MG63 (cell line): ENCODE results near the gene SNRK. TPM values are rescaled to one million over a fixed set of nuclear protein-coding genes. Genes with fewer than 3 reads are reported as not detected.

Source experiments
- DNase-seq: peaks from one replicate; pipeline ENCODE4 v3.0.0-alpha.2; 2020
- H3K27me3 ChIP-seq: fragments of 250-450 bp; sonication (Bioruptor Pico); 2 replicates; pipeline ENCODE4 v1.5.1; 2020; ENCODE audit warnings: mild to moderate bottlenecking, moderate library complexity
- H3K36me3 ChIP-seq: fragments of 250-450 bp; sonication (Bioruptor Pico); 2 replicates; pipeline ENCODE4 v1.5.1; 2020; ENCODE audit warnings: mild to moderate bottlenecking, moderate library complexity
- H3K4me3 ChIP-seq: fragments of 250-450 bp; sonication (Bioruptor Pico); 2 replicates; pipeline ENCODE4 v1.5.1; 2020; ENCODE audit warnings: mild to moderate bottlenecking, moderate library complexity
- H3K9me3 ChIP-seq: fragments of 250-450 bp; sonication (Bioruptor Pico); 2 replicates; pipeline ENCODE4 v1.5.1; 2020; ENCODE audit warnings: mild to moderate bottlenecking, moderate library complexity
- total RNA-seq: library from RNA; depleted of rRNA; stranded (reverse); fragments of >200 nt; shearing (Covaris generic); gene quantifications from 2 replicates; pipeline ENCODE4 v1.2.3, GENCODE V29; 2014; ENCODE audit warnings: low replicate concordance

SNRK gene
- total RNA-seq, 1 experiment from 2014 or later = 6.6 TPM

- no peak for DNase-seq
- Histone ChIP-seq H3K27me3 (no peaks in the 10 kb centered on the region), H3K36me3 (no peaks in the 10 kb centered on the region), H3K9me3 (no peaks in the 10 kb centered on the region), H3K4me3 (no peak overlapping the region)
Measured at GRCh38 chr3:43259626-43260025, 26.7 kb upstream of the SNRK start.

DNA sequence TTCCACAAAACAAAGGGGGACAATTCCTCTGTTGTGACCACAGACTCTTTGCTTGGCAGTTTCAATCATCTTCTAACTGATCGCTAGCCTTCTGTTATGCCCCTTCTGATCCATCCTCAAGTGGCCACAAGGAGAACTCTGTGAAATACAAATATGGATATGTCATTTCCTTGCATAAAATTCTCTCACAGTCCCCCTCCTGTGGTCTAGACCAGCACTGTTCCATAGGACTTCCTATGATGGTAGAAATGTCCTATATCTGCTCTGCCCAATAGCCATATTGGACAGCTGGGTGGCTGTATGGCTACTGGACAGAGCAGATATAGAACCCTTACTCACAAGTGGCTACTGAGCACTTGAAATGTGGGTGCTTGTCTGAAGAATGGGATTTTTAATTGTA is 25.9 kb upstream of the SNRK start:
- Histone ChIP-seq H3K9me3 (no peaks in the 10 kb centered on the region), H3K36me3 (no peaks in the 10 kb centered on the region), H3K27me3 (no peaks in the 10 kb centered on the region), H3K4me3 (no peak overlapping the region)
- DNase-seq = no peak

DNA sequence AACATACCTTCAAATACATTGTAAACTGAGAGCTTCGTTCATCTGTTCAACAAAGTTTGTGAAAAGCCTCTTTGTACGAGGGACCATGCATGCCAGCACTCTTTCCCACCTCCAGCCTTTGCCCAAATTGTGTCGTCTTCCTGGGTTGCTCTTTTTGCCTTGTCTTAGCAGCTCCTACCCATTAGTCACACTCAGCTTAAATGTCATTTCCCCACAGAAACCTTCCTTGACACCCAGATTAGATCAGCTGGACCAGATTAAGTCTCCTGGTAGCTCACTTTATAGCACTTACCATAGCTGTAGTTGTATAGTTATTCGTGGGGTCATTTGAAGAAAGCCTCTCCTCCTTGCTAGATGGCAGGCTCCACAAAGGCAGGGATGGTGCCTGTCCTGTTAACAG is 24.1 kb upstream of the SNRK start:
- Histone ChIP-seq H3K9me3 (no peaks in the 10 kb centered on the region), H3K4me3 (no peak overlapping the region), H3K36me3 (no peaks in the 10 kb centered on the region), H3K27me3 (no peaks in the 10 kb centered on the region)
- DNase-seq = no peak

GRCh38 chr3:43266451-43266850 is 19.9 kb upstream of the SNRK start:
- H3K9me3 ChIP-seq = no peaks in the 10 kb centered on the region
- H3K36me3 ChIP-seq = no peaks in the 10 kb centered on the region

GRCh38 chr3:43266995-43267394 is 19.3 kb upstream of the SNRK start:
- DNase-seq = no peak
- Histone ChIP-seq H3K4me3 (no peak overlapping the region), H3K27me3 (no peaks in the 10 kb centered on the region), H3K36me3 (no peaks in the 10 kb centered on the region), H3K9me3 (no peaks in the 10 kb centered on the region)

More at GRCh38 chr3:43266451-43266850, 19.9 kb upstream of the SNRK start:
- no peak for DNase-seq
- Histone ChIP-seq H3K27me3 (no peaks in the 10 kb centered on the region), H3K4me3 (no peak overlapping the region)

DNA sequence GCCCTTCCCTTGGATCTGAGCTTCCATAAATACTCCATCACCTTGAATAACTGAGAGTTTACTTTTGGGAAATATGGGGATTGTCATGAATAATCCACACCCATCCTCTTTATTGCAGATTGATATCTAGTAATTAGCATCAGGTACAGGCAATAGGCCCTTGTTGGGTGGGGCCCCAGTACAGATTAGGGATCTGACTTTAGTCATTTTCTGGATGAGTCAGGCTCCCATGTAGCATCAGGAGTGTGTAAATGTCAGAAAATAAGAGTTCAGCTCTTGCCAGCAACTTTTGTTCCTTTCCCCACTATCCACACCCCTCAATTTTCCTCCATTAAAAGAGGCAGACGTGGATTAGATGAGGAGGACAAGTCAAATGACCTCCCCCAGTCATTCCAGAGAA is 17.7 kb upstream of the SNRK start:
- Histone ChIP-seq H3K36me3 (no peaks in the 10 kb centered on the region), H3K4me3 (no peak overlapping the region), H3K9me3 (no peaks in the 10 kb centered on the region), H3K27me3 (no peaks in the 10 kb centered on the region)
- no peak for DNase-seq

- H3K4me3 ChIP-seq = no peak overlapping the region
- no peaks in the 10 kb centered on the region for H3K27me3 ChIP-seq
- DNase-seq = no peak
- no peaks in the 10 kb centered on the region for H3K36me3 ChIP-seq
- no peaks in the 10 kb centered on the region for H3K9me3 ChIP-seq
Measured at GRCh38 chr3:43270078-43270477, 16.3 kb upstream of the SNRK start.

GRCh38 chr3:43273416-43273815 is 12.9 kb upstream of the SNRK start:
- Histone ChIP-seq H3K9me3 (no peaks in the 10 kb centered on the region), H3K4me3 (no peak overlapping the region), H3K36me3 (no peaks in the 10 kb centered on the region), H3K27me3 (no peaks in the 10 kb centered on the region)
- no peak for DNase-seq

DNA sequence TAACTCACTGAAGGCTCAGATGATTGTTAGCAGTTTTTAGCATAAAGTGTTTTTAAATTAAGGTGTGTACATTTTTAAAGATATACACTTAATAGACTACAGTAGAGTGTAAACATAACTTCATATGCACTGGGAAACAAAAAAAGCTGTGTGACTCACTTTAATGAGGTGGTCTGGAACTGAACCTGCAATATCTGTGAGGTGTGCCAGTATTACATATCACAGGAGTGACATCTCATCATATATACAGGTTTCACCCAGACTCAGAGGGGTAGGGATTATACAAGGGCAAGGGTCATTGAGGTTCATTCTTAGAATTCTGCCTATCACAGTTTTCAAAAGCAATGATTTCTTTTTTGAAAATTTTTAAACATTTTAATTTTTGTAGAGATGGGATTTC is 7.3 kb upstream of the SNRK start:
- Histone ChIP-seq H3K9me3 (no peaks in the 10 kb centered on the region), H3K27me3 (no peaks in the 10 kb centered on the region), H3K36me3 (no peaks in the 10 kb centered on the region), H3K4me3 (no peak overlapping the region)
- DNase-seq = no peak

GRCh38 chr3:43279532-43279931 is 6.8 kb upstream of the SNRK start:
- no peaks in the 10 kb centered on the region for H3K27me3 ChIP-seq

GRCh38 chr3:43281020-43281419 is 5.3 kb upstream of the SNRK start:
- no peak overlapping the region for H3K4me3 ChIP-seq
- H3K9me3 ChIP-seq = no peaks in the 10 kb centered on the region
- no peaks in the 10 kb centered on the region for H3K36me3 ChIP-seq
- no peak for DNase-seq
- no peaks in the 10 kb centered on the region for H3K27me3 ChIP-seq

More at GRCh38 chr3:43279532-43279931, 6.8 kb upstream of the SNRK start:
- H3K4me3 ChIP-seq = no peak overlapping the region
- H3K9me3 ChIP-seq = no peaks in the 10 kb centered on the region
- DNase-seq = no peak
- H3K36me3 ChIP-seq = no peaks in the 10 kb centered on the region

- Histone ChIP-seq H3K36me3 (no peaks in the 10 kb centered on the region), H3K27me3 (no peaks in the 10 kb centered on the region)
Measured at GRCh38 chr3:43284171-43284570, 2.2 kb upstream of the SNRK start.

DNA sequence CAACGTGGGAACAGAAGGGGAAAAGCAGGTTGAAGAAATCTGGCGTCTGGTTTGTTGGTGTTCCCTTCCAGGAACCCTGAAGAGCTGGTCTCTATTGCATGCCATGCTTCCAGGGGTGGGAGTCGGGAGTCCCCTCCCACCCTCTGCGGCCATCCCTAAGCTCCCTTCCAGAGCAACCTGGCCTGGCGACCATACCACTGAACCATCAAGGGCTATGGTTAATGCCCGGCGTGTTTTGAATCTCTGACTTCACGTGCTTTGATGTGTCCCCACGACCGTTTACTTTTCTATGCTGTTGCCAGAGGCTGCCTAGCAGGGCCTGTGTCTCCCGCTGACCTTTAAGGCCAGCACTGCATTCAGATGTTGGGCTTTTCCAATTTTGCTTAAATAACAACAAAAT is 696 bp upstream of the SNRK start:
- Histone ChIP-seq H3K36me3 (no peaks in the 10 kb centered on the region), H3K9me3 (no peaks in the 10 kb centered on the region), H3K27me3 (no peaks in the 10 kb centered on the region), H3K4me3 (peak overlapping the region; percentile 58)
- no peak for DNase-seq

More at GRCh38 chr3:43284171-43284570, 2.2 kb upstream of the SNRK start:
- Histone ChIP-seq H3K4me3 (no peak overlapping the region), H3K9me3 (no peaks in the 10 kb centered on the region)
- DNase-seq = no peak

DNA sequence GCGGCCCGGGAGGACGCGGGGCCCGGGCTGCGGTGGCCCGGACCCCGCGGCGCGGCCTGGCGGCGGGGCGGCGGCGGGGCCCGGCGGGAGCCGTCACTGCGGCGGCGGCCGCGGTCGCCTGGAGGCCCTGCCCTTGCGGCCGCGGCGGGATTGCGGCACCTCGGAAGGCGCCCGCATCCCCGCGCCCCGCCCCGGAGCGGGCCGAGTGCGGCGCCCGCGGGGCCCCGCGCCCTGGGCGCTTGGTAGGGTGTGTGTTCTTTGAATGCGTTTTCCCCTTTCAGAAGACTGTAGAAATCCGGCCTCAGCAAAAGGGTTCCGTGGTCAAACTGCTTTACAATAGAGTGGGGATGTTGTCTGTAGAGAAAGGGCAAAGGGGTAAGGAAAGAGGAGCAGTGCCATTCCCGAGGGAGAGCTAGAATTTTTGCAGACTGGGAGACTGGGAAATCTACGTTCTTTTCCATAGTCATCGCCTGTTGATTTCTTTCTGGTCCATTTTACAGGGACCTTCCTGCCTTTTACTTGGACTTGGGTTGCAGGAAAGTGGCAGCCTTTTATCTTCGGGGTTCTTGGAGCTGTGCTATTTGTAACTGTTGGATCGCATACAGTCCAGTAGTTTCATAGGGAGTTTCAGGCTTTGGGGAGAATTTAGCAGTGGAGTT is 630 bp downstream of the SNRK start:
- DNase-seq = peak; percentile 30
- H3K9me3 ChIP-seq = no peaks in the 10 kb centered on the region
- no peaks in the 10 kb centered on the region for H3K36me3 ChIP-seq
- H3K4me3 ChIP-seq = peak overlapping the region; percentile 57
- no peaks in the 10 kb centered on the region for H3K27me3 ChIP-seq

- H3K27me3 ChIP-seq = no peaks in the 10 kb centered on the region
- no peak for DNase-seq
Measured at GRCh38 chr3:43287500-43287873, 1.1 kb downstream of the SNRK start.

GRCh38 chr3:43288366-43288765 is 2.0 kb downstream of the SNRK start:
- H3K4me3 ChIP-seq = peak overlapping the region; percentile 57
- no peak for DNase-seq
- no peaks in the 10 kb centered on the region for H3K9me3 ChIP-seq
- no peaks in the 10 kb centered on the region for H3K27me3 ChIP-seq
- H3K36me3 ChIP-seq = no peaks in the 10 kb centered on the region

More at GRCh38 chr3:43287500-43287873, 1.1 kb downstream of the SNRK start:
- Histone ChIP-seq H3K9me3 (no peaks in the 10 kb centered on the region), H3K4me3 (peak overlapping the region; percentile 57), H3K36me3 (no peaks in the 10 kb centered on the region)

DNA sequence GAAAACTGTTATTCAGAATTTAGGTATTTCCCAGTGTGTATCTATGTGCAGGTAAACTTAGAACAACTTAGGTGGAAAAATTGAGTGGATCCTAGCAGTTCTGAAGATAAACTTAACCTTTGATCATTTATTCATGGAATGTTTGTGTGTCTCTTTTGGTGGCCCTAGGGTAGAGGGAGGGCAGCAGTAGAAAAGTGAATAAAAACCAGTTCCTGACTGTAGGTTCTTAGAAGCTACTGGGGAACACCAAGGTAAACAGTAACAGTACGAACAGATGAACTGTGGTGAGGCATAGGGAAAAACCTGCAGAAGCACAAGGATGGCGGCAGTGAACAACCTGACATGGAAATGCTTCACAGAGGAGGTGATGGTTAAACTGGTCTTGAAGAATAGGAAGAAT is 2.5 kb downstream of the SNRK start:
- Histone ChIP-seq H3K27me3 (no peaks in the 10 kb centered on the region), H3K9me3 (no peaks in the 10 kb centered on the region), H3K4me3 (peak overlapping the region; percentile 57), H3K36me3 (no peaks in the 10 kb centered on the region)
- no peak for DNase-seq

- Histone ChIP-seq H3K27me3 (no peaks in the 10 kb centered on the region), H3K36me3 (no peaks in the 10 kb centered on the region), H3K9me3 (no peaks in the 10 kb centered on the region), H3K4me3 (no peak overlapping the region)
- DNase-seq = no peak
Measured at GRCh38 chr3:43289401-43289800, 3.1 kb downstream of the SNRK start.
